ENCODE measurements around the gene TXNDC16. TPM values are rescaled to one million over a fixed set of nuclear protein-coding genes. Genes with fewer than 3 reads are reported as not detected.

TXNDC16 gene
- total and polyA plus RNA-seq, 9 of the 15 experiments (the other 6 are each of a cell fraction or from before 2014, with no cell fraction given): 1.8 to 6.2 (median 4.9) TPM

DNA sequence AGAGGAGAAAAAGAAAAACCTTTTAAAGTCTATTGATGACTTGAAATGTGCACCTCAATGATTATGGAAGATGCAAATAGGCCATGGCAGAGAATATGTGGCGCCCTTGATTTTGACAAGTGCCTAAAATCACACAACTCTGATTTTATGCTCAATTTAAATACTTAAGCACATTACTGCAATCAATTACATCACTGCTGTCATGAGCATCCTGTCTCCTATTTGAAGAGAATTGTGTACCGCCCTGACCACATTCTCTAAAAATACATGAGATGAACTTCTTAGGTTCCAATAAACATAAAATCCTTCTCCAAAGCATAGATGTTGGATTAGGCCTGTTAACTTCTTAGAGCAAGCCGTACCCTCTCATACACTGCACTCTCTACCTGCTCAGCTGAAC is 1.6 kb downstream of the TXNDC16 start:
- Histone ChIP-seq H3K4me3 (peak overlapping the region; percentile 54), H3K79me2 (ENCODE audit: control insufficient read depth, insufficient read depth, low read length) (peaks cover 53% of the 10 kb centered on the region), H3K9ac (ENCODE audit: insufficient read depth in 1 of 2, low read depth in 2 of 2, low read length in 2 of 2) (peak overlapping the region in 1 of 2 experiments; percentile 72; a peak in 2 of 4 replicates), H3K36me3 (ENCODE audit: control insufficient read depth, insufficient read depth, low read length) (no peaks in the 10 kb centered on the region; the same call in 2 of the 3 replicates), H3K9me1 (ENCODE audit: control insufficient read depth, insufficient read depth, low read length) (no peaks in the 10 kb centered on the region), H3K9me3 (replicated peaks; ENCODE audit: control insufficient read depth, insufficient read depth, low read depth, low read length) (no peaks in the 10 kb centered on the region; the same call in 1 of the 2 replicates), H3K27ac (ENCODE audit: extremely low read depth, low read depth, low read length) (no peak overlapping the region; the same call in 2 of the 3 replicates), H3K4me1 (replicated peaks in 1 of 2; ENCODE audit: control insufficient read depth in 2 of 2, insufficient read depth in 2 of 2, low read length in 2 of 2) (peaks cover 12 to 24% of the 10 kb centered on the region in 2 experiments), H3K27me3 (ENCODE audit: control insufficient read depth in 2 of 2, insufficient read depth in 2 of 2, low read length in 2 of 2) (no peaks in the 10 kb centered on the region), H2AFZ (ENCODE audit: low read depth, low read length) (no peak overlapping the region), H4K20me1 (replicated peaks; ENCODE audit: control insufficient read depth, insufficient read depth, low read length) (no peaks in the 10 kb centered on the region), H3K4me2 (ENCODE audit: insufficient read depth, low read length) (peak overlapping the region; percentile 82)
- DNase-seq (ENCODE audit: extremely low read depth in 1 of 4, low spot score in 3 of 4): no peak
- FAIRE-seq: no peak
- no peak for ATAC-seq
- no TSS peak for BruUV-seq (replicated peaks)
- in situ Hi-C loops (cut with MboI): no loop called here
- CTCF ChIA-PET (ENCODE audit: low intra/inter-chr PET ratio): no interaction called here
- intact Hi-C loops (cut with micrococcal nuclease): loop anchor here (5.0 kb wide), 1 partner anchor 142 kb away; no protein-coding TSS in a partner anchor
- TF ChIP-seq, protein P1, sequence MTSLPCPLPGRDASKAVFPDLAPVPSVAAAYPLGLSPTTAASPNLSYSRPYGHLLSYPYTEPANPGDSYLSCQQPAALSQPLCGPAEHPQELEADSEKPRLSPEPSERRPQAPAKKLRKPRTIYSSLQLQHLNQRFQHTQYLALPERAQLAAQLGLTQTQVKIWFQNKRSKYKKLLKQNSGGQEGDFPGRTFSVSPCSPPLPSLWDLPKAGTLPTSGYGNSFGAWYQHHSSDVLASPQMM (CRISPR knock-in tag; IDR thresholded peaks at IDR 0.05): no peak
- 76% methylated on average over 3 of the region's 3 CpGs for WGBS (ENCODE audit: insufficient coverage, low coverage, missing lambda C conversion rate)
- POLR2A ChIA-PET: interaction anchor here (0.9 to 1.2 kb wide), 2 partner anchors 17 to 34 kb away, joined by 3 read pairs; no protein-coding TSS in a partner anchor

DNA sequence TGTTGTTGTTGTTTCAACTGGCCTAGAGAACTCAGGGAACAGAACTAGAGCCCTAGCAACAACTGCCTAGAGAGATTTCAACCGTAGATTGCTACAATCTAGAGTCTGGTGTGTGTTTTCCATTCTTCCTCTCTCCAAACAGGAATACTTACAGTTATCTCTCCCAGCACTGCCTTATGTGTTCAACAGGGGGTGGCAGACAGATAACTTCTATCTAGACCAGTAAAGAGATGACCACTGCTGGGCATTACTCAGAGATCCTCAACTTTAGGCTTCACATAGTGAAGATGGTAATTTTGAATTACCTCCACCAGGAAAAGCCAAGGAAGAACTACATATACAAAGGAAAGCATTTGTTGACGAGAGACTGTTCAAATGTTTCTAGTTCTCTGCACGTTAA is 4.8 kb downstream of the TXNDC16 start:
- no peaks in the 10 kb centered on the region for H3K9me1 ChIP-seq (ENCODE audit: control insufficient read depth, insufficient read depth, low read length)
- peak; percentile 60; the same call in 1 of the 2 replicates for TF ChIP-seq DPF2 (IDR thresholded peaks at IDR 0.05)
- no peak for TF ChIP-seq FIP1L1 (IDR thresholded peaks at IDR 0.05; ENCODE audit: low read depth, low read length, poor library complexity, severe bottlenecking)
- peak; percentile 53 for TF ChIP-seq CBFA2T2 (conservative IDR thresholded peaks at IDR 0.05)
- TF ChIP-seq ARID1B (IDR thresholded peaks at IDR 0.05): peak; percentile 62
- no peak for TF ChIP-seq SREBF2 (CRISPR knock-in tag; IDR thresholded peaks at IDR 0.05)
- TF ChIP-seq, protein P2, sequence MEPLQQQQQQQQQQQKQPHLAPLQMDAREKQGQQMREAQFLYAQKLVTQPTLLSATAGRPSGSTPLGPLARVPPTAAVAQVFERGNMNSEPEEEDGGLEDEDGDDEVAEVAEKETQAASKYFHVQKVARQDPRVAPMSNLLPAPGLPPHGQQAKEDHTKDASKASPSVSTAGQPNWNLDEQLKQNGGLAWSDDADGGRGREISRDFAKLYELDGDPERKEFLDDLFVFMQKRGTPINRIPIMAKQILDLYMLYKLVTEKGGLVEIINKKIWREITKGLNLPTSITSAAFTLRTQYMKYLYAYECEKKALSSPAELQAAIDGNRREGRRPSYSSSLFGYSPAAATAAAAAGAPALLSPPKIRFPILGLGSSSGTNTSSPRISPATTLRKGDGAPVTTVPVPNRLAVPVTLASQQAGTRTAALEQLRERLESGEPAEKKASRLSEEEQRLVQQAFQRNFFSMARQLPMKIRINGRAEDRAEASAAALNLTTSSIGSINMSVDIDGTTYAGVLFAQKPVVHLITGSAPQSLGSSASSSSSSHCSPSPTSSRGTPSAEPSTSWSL (CRISPR knock-in tag; IDR thresholded peaks at IDR 0.05; ENCODE audit: borderline replicate concordance): no peak
- no peak for TF ChIP-seq BCOR (IDR thresholded peaks at IDR 0.05)
- TF ChIP-seq, protein P3, sequence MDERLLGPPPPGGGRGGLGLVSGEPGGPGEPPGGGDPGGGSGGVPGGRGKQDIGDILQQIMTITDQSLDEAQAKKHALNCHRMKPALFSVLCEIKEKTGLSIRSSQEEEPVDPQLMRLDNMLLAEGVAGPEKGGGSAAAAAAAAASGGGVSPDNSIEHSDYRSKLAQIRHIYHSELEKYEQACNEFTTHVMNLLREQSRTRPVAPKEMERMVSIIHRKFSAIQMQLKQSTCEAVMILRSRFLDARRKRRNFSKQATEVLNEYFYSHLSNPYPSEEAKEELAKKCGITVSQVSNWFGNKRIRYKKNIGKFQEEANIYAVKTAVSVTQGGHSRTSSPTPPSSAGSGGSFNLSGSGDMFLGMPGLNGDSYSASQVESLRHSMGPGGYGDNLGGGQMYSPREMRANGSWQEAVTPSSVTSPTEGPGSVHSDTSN (CRISPR knock-in tag; IDR thresholded peaks at IDR 0.05; ENCODE audit: low read depth): no peak
- TF ChIP-seq, protein P3 (tag; conservative IDR thresholded peaks at IDR 0.05; ENCODE audit: low read depth): no peak
- TF ChIP-seq MYNN (IDR thresholded peaks at IDR 0.05): no peak
- TF ChIP-seq MYNN (CRISPR knock-in tag; IDR thresholded peaks at IDR 0.05): no peak

More for the DNA sequence above, 4.8 kb downstream of the TXNDC16 start:
- peak; percentile 14 for ATAC-seq
- Histone ChIP-seq H4K20me1 (replicated peaks; ENCODE audit: control insufficient read depth, insufficient read depth, low read length) (no peaks in the 10 kb centered on the region), H3K27ac (ENCODE audit: extremely low read depth, low read depth, low read length) (peak overlapping the region; percentile 53), H3K9me3 (replicated peaks; ENCODE audit: control insufficient read depth, insufficient read depth, low read depth, low read length) (no peaks in the 10 kb centered on the region; the same call in 1 of the 2 replicates), H2AFZ (ENCODE audit: low read depth, low read length) (peak overlapping the region; percentile 73), H3K4me3 (no peak overlapping the region), H3K27me3 (ENCODE audit: control insufficient read depth in 2 of 2, insufficient read depth in 2 of 2, low read length in 2 of 2) (no peaks in the 10 kb centered on the region), H3K79me2 (ENCODE audit: control insufficient read depth, insufficient read depth, low read length) (peaks cover 58% of the 10 kb centered on the region), H3K36me3 (ENCODE audit: control insufficient read depth, insufficient read depth, low read length) (no peaks in the 10 kb centered on the region; the same call in 2 of the 3 replicates), H3K9ac (ENCODE audit: insufficient read depth in 1 of 2, low read depth in 2 of 2, low read length in 2 of 2) (peak overlapping the region in 1 of 2 experiments; percentile 61; a peak in 1 of 4 replicates), H3K4me2 (ENCODE audit: insufficient read depth, low read length) (peak overlapping the region; percentile 46), H3K4me1 (replicated peaks in 1 of 2; ENCODE audit: control insufficient read depth in 2 of 2, insufficient read depth in 2 of 2, low read length in 2 of 2) (peaks cover 3 to 27% of the 10 kb centered on the region in 2 experiments; a peak in 4 of 5 replicates)
- FAIRE-seq: peak; percentile 70
- peak; percentile 7 to 62 (median 29) for DNase-seq (ENCODE audit: extremely low read depth in 1 of 4, low spot score in 3 of 4)
- intact Hi-C loops (cut with micrococcal nuclease) (no loop called here), in situ Hi-C loops (cut with MboI) (no loop called here)
- 7% methylated on average over 3 of the region's 3 CpGs for WGBS (ENCODE audit: insufficient coverage, low coverage, missing lambda C conversion rate)
- CTCF ChIA-PET (ENCODE audit: low intra/inter-chr PET ratio): no interaction called here
- BruUV-seq (replicated peaks): no TSS peak
- POLR2A ChIA-PET: no interaction called here

Data from K562 (cell line).